Gastrocnemius medialis (tissue), 4 donors: ENCODE results near the gene SIK2.

ENCODE experiments used
- CTCF ChIP-seq, 5 experiments: fragments of 450-650 bp in 3 of 5; fragments of 200-600 bp in 2 of 5; sonication (generic) in 2 of 5; IDR thresholded peaks in 4 of 5; conservative IDR thresholded peaks in 1 of 5; 1 replicate in 4 of 5; 2 replicates in 1 of 5; pipeline ENCODE4 v1.5.1; 2016 to 2019; ENCODE audit warnings: antibody characterized with exemption in 5 of 5, mild to moderate bottlenecking in 3 of 5, moderate library complexity in 3 of 5
- POLR2A ChIP-seq, 2 donors: fragments of 450-650 bp; IDR thresholded peaks; one replicate each; pipeline ENCODE4 v1.6.1; 2017; ENCODE audit warnings: antibody characterized with exemption in 2 of 2, mild to moderate bottlenecking in 2 of 2, moderate library complexity in 2 of 2

GRCh38 chr11:111675891-111676290 is 73.6 kb downstream of the SIK2 start:
- no peak for TF ChIP-seq CTCF (IDR thresholded peaks at IDR 0.05 in 4 of 5, conservative IDR thresholded peaks at IDR 0.05 in 1 of 5)
- TF ChIP-seq POLR2A (IDR thresholded peaks at IDR 0.05), result no peak
